Measurements from ENCODE around the gene PROM2.

GRCh38 chr2:95285542-95285932 lies 11.3 kb downstream of the PROM2 start:
- TF ChIP-seq CTCF (IDR thresholded peaks at IDR 0.05) (no peak), ZFX (IDR thresholded peaks at IDR 0.05; ENCODE audit: borderline replicate concordance) (no peak)

Data from 22Rv1 (cell line).